NCI-H748 (cell line): ENCODE data around the gene MARCHF3.
A peak's percentile ranks its signal among the peaks of the same experiment; 100 is the strongest.
"Not testable (repeated sequence)": the region's sequence is repeated elsewhere in the genome, so short reads cannot be mapped to it uniquely, and the experiment has no call there.

Source experiments
- DNase-seq: peaks from one replicate; lab custom pipeline; 2025; ENCODE audit not compliant: unreplicated experiment; lab: John Stamatoyannopoulos, UW

MARCHF3 gene

DNA sequence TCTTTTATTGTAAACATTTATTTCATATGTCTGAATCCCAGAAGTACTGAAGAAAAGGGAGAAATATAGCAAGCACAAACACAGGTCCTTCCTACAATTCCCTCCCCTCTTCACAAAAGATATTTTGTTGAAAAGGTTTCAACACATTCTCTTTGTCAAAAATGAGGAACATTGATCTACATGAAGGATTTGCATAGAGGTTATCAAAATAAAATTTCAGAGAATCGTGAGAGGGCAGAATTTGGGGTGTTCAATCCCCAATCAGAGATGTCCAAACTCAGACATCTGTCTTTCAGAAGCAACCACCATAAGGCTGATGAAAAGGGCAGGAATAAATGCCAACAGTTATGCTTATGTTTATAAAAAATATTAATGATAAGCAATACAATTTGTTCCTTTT lies 69.2 kb downstream of the MARCHF3 start:
- DNase-seq = no peak

DNA sequence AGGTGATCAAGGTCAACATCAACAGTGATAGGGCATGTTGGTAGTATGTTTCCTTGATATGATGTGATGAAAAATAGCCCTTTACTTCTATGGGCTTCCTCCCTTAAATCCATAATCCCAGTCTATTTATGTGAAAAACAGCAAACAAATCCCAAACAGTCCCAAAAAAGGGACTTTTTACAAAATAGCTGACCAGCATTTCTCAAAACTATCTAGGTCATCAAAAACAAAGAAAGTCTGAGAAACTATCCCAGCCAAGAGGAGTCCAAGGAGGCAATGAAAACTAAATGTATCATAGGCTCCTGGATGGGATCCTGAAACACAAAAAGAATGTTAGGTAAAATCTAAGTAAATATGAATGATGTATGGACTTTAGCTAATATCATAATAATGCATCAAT lies 71.2 kb downstream of the MARCHF3 start:
- DNase-seq = no peak

DNA sequence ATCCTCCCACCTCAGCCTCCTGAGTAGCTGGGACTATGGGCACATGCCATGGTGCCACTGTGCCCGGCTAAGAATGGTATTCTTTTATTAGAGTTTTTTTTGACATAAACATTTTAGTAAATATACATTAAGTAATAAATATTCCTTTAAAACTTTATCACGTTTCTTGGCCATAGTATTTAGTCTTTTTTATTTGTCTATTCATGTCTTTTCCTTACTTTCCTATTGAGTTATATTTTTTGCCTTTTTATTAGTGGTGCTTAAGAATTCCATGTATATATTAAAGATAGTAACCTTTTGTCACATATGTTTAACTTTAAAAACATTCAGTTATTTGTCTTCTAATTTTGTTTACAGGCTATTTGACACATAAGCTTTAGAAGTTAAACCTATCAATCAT lies 73.4 kb downstream of the MARCHF3 start:
- DNase-seq = no peak

DNA sequence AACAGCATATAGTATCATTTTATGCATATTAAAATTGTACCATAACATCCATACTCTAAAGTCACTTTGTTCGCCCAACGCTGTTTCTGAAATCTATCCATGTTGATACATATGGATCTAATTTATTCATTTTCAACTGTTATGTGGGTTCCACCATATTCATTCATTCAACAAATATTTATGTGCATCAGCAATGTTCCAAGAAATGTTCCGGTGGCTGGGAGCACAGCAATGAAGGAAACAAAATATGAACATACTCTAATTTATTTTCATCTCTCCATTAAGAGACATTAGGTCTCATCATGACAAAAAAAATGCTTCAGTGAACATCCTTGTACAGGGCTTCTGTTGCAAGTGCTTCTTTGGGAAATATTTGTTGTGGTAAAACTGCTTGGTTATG lies 75.4 kb downstream of the MARCHF3 start:
- DNase-seq = no peak

DNA sequence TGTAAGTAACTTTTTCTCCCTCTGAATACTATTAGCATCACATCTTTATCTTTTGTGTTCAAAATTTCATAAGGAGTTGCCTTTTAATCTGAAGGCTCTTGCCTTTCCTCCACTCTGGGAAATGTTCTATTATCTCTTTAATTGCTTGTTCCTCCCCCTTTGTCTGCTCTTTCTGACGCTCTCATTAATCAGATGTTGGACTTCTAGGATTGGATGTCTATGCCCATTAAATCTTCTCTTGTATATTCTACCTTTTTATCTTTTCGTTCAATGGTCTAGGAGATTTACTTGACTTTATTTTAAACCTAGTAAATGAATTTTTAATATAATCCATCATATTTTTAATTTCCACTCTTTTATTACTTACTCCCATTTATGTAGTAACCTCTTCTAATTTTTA lies 76.7 kb downstream of the MARCHF3 start:
- peak; percentile 16 for DNase-seq

DNA sequence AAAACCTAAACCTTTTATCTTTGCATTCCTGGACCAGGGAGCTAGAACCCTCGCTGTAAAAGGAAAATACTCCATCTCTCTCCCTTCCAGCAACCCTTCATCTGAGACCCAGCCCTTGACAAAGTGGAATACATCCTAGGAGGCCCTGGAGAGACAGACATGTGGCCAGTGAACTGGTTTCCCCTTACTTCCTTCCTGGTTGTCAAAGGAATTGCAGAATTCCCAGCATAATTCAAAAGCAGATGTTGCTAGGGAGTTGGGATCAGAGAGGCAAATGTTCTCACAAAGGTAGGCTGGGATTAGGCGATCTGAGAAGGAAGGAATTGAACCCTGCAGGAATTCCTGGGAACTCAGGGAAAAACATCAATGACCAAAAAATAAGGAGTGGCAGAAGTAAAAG lies 80.9 kb downstream of the MARCHF3 start:
- no peak for DNase-seq

DNA sequence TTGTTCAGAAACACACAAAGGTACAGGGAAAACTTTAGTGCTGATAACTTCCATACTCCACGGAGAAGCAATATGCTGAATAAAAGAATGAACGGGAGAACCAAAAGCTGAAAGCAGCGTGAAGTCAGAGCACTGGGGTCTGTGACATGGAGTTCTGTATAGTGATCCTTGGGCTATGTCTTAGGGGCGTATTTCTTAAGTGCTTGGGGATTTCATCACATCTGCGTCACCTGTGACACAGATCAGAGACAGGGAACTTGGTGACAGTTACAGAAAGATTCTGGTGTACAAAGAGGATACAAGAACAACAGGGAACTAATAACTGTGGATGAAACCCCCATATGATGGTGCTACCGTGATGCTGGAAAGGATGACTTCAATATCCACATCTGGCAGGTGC lies 81.9 kb downstream of the MARCHF3 start:
- DNase-seq = no peak

DNA sequence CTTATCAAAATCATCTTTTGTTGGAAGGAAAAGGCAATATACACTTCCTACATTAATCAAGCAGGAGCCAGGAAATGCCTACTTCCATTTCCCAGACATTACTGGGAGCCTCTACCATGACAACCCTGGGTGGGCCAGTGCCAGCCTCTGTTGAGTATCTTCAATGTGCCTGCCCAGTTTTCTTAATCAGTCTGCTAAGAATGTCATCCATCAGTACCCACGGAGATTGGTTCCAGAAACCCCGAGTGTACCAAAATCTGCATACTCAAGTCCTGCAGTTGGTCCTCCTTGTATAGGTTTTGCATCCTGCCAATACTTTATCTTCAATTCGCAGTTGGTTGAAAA lies 82.4 kb downstream of the MARCHF3 start:
- DNase-seq = no peak

DNA sequence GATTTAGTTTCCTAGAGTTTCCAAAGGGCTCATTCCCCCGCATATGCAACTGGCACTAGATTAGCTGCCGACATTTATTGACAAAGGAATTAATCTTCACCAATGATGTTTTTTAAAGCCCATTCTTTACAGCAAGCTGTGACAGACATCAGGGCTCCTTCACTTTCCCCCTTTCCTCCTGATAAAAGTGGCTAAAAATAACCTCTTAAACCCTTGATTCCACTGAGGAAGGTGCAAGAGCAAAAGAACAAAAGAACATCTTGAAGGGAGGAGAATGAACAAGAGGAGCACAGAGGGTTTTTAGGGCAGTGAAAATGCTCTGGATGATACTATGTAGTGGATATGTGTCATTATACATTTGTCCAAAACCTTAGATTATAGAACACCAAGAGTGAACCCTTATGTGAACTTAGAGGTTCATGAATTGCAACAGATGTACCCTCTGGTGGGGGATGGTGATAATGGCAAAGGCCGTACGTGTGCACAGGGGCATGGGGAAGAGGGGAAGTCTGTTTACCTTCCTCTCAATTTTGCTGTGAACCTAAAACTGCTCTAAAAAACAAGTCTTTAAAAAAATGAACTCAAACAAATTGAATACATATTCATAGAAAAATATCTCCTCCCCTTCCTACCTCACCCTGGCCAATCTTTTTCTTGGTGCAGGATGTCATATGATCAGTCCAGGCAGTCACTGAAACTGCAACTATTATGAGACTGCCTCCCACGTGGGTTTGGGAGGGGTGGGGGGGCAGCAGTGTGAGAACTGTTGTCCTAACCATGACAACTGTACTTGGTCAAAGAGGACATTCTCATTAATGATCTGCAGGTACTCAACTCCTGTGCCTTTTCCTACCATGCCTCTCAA lies 83.0 kb downstream of the MARCHF3 start:
- no peak for DNase-seq

DNA sequence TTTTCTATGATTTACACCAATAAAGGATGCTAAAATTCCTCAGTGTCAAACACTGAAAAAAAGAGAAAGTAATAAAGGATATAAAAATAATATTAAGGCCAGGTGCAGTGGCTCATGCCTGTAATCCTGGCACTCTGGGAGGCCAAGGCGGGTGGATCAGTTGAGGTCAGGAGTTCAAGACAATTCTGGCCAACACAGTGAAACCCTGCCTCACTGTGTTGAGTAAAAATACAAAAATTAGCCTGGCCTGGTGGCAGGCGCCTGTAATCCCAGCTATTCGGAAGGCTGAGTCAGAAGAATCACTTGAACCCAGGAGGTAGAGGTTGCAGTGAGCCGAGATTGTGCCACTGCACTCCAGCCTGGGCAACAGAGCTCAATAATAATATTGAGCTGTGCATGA lies 87.5 kb downstream of the MARCHF3 start:
- not testable (repeated sequence) for DNase-seq

DNA sequence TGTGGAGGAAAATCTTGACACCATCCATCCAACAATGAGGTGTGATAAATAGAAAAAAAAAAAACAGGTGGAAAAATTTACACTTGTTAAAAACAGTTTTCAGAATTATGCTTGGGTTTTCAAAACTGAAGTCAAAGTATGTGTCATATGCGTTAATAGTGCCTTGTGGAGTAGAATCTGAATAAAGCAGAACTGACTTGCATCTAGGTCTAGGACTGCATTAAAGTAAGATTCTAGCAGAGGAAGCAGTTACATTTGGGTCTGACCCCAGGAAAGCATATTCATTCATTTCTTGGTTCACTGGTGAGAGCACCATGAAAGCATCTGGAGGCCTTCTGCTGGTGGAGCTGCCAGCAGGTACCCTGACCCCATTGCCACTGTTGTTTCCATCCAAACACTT lies 89.0 kb downstream of the MARCHF3 start:
- no peak for DNase-seq

DNA sequence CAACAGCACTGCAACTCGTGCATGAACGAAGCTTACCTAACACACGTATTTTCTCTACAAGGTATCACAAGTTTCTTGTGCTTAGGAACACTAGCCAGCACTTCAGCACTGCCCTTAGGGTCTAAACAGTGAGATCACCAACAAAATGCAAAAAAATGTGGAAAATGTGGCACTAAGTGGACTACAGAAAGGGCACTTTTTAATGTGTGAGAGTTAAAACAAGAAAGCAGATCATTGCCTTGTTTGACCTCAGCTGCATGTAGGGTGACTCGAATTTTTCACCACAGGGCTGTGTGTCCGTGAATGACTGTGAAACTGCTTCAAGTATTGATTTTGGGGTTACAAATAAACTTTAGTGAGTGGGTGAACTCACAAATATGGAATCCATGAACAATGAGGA lies 90.5 kb downstream of the MARCHF3 start:
- DNase-seq = no peak

DNA sequence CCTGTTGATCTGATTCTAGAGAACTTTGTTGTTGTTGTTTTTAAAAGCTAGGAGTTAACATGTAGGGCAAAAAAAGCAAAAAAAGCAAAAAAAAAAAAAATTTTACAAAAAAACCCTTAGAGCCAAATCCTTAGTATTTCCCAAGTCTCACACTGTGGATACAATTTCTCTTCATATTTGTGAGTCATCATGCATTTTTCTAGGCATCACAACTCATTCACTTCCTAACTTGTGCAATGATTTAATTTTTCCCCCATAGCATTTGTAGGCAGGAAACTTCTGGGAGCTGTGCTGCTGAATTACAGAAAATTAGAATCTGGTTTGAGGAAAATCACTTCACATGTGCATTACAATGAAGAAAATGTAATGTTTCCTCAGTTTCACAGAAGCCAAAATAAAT lies 91.9 kb downstream of the MARCHF3 start:
- no peak for DNase-seq

DNA sequence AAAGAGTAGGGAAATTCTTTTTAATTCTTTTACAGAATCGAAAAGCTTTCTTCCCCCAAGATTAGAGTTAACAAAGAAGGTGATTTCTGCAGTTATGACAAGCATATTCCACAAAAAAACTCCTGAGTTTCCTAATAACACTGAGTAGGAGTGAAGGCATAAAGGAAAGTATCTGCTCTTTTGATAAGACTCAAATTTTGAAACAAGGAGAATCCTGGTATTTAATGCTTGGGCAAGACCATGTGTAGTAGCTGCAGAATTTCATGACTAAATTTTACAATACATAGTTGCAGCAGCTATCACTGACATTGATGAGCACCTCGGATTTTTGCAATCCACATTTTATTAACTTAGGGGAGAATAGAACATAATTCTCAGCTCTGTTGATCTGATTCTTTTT lies 92.6 kb downstream of the MARCHF3 start:
- DNase-seq = no peak

DNA sequence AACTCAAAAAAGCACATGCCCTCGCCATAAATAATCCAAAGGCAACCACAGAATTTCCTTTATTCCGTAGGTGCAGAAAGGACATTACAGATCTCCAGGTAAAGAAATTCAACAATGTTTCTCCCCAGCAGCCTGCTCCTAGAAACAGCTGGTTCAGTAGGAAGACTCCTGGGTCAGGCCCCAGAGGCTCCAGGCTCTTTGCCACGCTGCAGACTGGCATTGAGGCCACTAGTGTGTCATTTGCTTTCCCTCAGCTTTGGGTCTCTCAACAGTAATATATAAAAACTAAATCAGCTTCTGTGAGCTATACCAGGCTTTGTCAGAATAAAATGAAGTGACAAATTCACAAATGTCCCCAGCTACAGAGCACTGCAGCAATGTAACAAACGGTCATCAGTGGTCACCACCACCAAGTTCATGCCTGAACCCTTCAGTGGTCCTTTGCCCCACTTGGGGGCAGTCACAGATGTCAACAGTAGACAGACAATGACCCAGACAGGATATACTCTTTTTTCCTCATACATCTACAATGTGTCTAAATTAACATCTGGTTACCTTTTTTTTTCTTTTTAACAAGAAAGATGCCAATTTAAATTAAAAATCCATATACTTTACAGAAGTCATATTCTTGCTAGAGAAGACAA lies 93.5 kb downstream of the MARCHF3 start:
- DNase-seq = no peak

DNA sequence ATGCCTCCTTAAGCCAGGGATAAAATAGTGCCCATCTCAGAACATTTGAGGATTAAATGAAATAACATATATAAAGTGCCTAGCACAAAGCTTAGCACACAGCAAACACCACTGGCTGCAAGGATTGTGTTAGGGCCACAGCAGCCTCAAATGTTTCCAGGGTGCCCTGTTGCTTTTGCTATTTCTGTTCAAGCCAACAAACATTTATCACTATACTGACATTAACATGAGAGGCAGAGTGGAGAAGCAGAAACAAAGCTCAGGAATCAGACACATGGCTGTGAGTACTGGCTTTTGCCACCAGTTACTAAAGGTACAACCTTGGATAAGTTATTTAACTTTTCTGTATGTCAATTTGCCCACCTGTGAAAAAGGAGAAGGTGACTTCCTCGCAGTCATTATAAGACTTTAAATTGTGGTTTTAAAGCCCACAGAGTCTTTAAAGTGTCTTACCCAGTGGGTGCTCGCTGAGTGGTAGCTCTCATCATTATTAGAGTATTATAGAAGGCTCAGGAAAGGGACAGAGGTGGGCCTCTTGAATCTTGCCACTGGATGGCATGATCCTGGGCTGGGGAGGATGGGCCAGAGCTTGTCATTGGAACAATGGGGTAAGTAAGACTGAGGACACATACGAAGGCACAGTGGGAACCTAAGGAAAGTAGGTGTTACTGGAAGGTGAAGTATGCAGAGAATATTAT lies 98.2 kb downstream of the MARCHF3 start:
- no peak for DNase-seq

DNA sequence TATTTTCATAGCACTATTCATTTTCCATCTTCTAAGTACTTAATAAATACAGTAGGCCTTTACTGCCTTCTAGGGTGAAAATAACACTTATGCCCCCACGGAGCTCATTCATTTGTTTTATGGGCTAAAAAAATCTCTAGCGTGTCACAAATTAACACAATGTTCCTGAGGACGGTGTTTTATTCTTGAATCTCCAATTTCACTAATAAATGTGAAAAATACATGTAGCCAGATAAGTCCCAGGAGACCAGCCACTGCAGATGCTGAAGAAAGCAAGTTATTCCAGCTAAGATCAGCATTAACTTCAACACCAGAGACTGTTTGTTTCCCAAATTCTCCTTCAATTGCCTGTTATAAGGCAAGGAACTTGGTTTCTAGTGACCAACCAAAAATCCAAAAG lies 102.3 kb downstream of the MARCHF3 start:
- no peak for DNase-seq

DNA sequence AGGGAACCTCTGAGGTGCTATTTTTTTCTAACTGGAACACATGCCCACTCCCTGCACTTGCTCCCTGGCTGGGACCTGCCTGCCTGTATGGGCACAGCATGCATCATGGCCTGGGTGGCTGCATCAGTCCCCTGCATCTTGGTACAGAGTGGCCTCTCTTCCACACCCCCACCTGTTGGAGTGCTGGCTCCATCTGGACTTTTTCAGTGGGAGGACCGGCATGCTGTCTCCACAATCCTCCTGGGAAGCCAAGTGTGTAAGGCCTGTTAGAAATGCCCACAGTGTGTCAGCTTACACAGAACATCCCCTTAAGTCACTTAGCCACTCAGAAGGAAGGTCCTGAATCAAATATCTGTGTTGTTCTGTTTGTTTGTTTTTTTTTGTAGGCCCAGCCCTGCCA lies 102.9 kb downstream of the MARCHF3 start:
- DNase-seq = no peak

DNA sequence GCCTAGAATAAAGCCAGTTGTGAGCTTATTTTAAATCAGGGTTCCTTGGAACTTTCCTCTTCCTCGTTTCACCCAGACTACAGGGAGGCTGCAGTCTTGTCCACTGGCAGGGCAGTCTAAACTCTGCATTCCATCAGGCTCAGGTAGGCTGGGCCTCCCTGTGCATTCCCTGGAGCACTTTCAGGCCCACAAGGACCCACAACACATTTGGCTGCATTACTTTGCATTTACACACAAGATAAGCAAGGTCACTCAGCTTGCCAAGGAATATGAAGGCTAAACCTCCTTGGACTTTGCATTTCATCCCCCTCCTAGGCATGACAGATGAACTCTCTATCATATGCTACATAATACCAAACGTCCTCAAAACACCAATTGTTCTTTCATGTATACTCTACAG lies 104.2 kb downstream of the MARCHF3 start:
- DNase-seq = no peak

DNA sequence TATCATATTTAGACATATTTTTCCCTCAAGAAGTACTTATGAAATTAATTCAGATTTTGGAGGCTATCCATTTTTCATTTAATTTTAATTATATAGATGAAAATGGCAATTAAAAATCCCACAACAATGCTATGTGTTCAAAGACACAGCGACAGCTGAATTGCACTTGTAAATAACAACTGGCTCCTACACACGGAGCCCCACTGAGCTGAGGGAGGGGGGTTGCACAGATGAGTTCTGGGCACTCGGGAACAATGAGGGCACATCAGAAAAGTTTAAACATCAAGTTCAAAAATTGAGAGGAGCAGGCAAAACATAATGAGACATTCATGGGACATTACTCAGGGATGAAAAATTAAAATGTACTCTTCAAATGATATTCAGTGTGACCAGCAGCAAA lies 104.9 kb downstream of the MARCHF3 start:
- no peak for DNase-seq

DNA sequence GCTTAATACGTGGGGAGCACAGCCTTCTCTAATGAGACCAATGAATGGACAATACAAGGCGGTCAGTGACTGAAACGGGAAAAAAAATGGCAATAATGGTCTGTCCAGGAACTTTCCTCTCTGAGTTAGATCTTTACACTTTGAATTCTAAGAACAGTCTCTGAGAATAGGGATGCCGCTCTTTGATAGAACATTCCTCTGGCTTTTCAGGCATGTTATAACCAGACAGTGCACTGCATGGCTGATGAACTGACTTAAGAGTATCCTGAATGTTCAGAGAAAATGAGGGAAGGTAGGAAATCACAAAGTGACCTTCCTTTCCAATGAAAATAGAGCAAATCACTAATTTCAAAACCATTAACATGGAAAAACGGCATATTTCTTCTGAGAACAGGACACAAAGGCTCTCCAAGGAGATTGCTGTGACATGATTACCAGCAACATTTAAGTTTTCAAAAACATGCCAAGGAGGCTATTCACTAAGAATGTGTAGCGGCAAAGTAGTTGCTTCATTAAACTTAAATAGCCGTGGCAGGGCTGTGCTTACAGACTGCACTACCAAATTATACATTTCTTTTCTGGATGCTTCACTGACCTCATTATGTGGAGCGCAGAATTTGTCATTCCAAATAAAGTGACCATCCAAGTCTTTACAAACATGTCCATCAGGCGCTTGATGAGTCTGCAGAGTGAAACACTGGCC lies 105.9 kb downstream of the MARCHF3 start:
- DNase-seq = no peak
